MG63 (cell line): ENCODE results near the gene SSUH2. TPM values are rescaled to one million over a fixed set of nuclear protein-coding genes. Genes with fewer than 3 reads are reported as not detected.

Experiments
- DNase-seq: peaks from one replicate; pipeline ENCODE4 v3.0.0-alpha.2; 2020
- H3K27me3 ChIP-seq: fragments of 250-450 bp; sonication (Bioruptor Pico); 2 replicates; pipeline ENCODE4 v1.5.1; 2020; ENCODE audit warnings: mild to moderate bottlenecking, moderate library complexity
- H3K36me3 ChIP-seq: fragments of 250-450 bp; sonication (Bioruptor Pico); 2 replicates; pipeline ENCODE4 v1.5.1; 2020; ENCODE audit warnings: mild to moderate bottlenecking, moderate library complexity
- H3K4me3 ChIP-seq: fragments of 250-450 bp; sonication (Bioruptor Pico); 2 replicates; pipeline ENCODE4 v1.5.1; 2020; ENCODE audit warnings: mild to moderate bottlenecking, moderate library complexity
- H3K9me3 ChIP-seq: fragments of 250-450 bp; sonication (Bioruptor Pico); 2 replicates; pipeline ENCODE4 v1.5.1; 2020; ENCODE audit warnings: mild to moderate bottlenecking, moderate library complexity
- total RNA-seq: library from RNA; depleted of rRNA; stranded (reverse); fragments of >200 nt; shearing (Covaris generic); gene quantifications from 2 replicates; pipeline ENCODE4 v1.2.3, GENCODE V29; 2014; ENCODE audit warnings: low replicate concordance

SSUH2 gene
- total RNA-seq, 1 experiment from 2014 or later = not detected

- Histone ChIP-seq H3K4me3 (no peak overlapping the region), H3K36me3 (no peaks in the 10 kb centered on the region), H3K27me3 (no peaks in the 10 kb centered on the region), H3K9me3 (no peaks in the 10 kb centered on the region)
- DNase-seq = no peak
Measured at GRCh38 chr3:8649757-8650156, 5.2 kb upstream of the SSUH2 start.

- Histone ChIP-seq H3K9me3 (no peaks in the 10 kb centered on the region), H3K27me3 (no peaks in the 10 kb centered on the region), H3K4me3 (no peak overlapping the region), H3K36me3 (no peaks in the 10 kb centered on the region)
- DNase-seq = no peak
Measured at GRCh38 chr3:8648909-8649741, 4.5 kb upstream of the SSUH2 start.

GRCh38 chr3:8647137-8647985 is 2.8 kb upstream of the SSUH2 start:
- Histone ChIP-seq H3K9me3 (no peaks in the 10 kb centered on the region), H3K36me3 (no peaks in the 10 kb centered on the region), H3K27me3 (no peaks in the 10 kb centered on the region), H3K4me3 (no peak overlapping the region)
- no peak for DNase-seq

GRCh38 chr3:8646313-8646938 is 1.8 kb upstream of the SSUH2 start:
- Histone ChIP-seq H3K4me3 (no peak overlapping the region), H3K27me3 (no peaks in the 10 kb centered on the region), H3K9me3 (no peaks in the 10 kb centered on the region), H3K36me3 (no peaks in the 10 kb centered on the region)
- DNase-seq = no peak

- H3K9me3 ChIP-seq = no peaks in the 10 kb centered on the region
- no peaks in the 10 kb centered on the region for H3K27me3 ChIP-seq
- H3K36me3 ChIP-seq = no peaks in the 10 kb centered on the region
- no peak overlapping the region for H3K4me3 ChIP-seq
- DNase-seq = no peak
Measured at GRCh38 chr3:8645712-8646111, 1.1 kb upstream of the SSUH2 start.

- Histone ChIP-seq H3K9me3 (no peaks in the 10 kb centered on the region), H3K27me3 (no peaks in the 10 kb centered on the region), H3K4me3 (no peak overlapping the region), H3K36me3 (no peaks in the 10 kb centered on the region)
- no peak for DNase-seq
Measured at GRCh38 chr3:8643693-8644365, 769 bp downstream of the SSUH2 start.

- H3K4me3 ChIP-seq = no peak overlapping the region
- H3K36me3 ChIP-seq = no peaks in the 10 kb centered on the region
- DNase-seq = no peak
- no peaks in the 10 kb centered on the region for H3K27me3 ChIP-seq
- H3K9me3 ChIP-seq = no peaks in the 10 kb centered on the region
Measured at GRCh38 chr3:8642001-8642400, 2.6 kb downstream of the SSUH2 start.

- H3K9me3 ChIP-seq = no peaks in the 10 kb centered on the region
- no peak for DNase-seq
- no peaks in the 10 kb centered on the region for H3K36me3 ChIP-seq
- H3K4me3 ChIP-seq = no peak overlapping the region
- H3K27me3 ChIP-seq = no peaks in the 10 kb centered on the region
Measured at GRCh38 chr3:8641472-8641871, 3.1 kb downstream of the SSUH2 start.

- no peak for DNase-seq
- Histone ChIP-seq H3K36me3 (no peaks in the 10 kb centered on the region), H3K9me3 (no peaks in the 10 kb centered on the region), H3K4me3 (no peak overlapping the region), H3K27me3 (no peaks in the 10 kb centered on the region)
Measured at GRCh38 chr3:8640223-8640622, 4.4 kb downstream of the SSUH2 start.

GRCh38 chr3:8639659-8640000 is 5.0 kb downstream of the SSUH2 start:
- no peak overlapping the region for H3K4me3 ChIP-seq
- no peak for DNase-seq
- no peaks in the 10 kb centered on the region for H3K36me3 ChIP-seq
- H3K27me3 ChIP-seq = no peaks in the 10 kb centered on the region
- no peaks in the 10 kb centered on the region for H3K9me3 ChIP-seq

- Histone ChIP-seq H3K9me3 (no peaks in the 10 kb centered on the region), H3K27me3 (no peaks in the 10 kb centered on the region), H3K4me3 (no peak overlapping the region), H3K36me3 (no peaks in the 10 kb centered on the region)
- no peak for DNase-seq
Measured at GRCh38 chr3:8638994-8639658, 5.5 kb downstream of the SSUH2 start.

- Histone ChIP-seq H3K36me3 (no peaks in the 10 kb centered on the region), H3K9me3 (no peaks in the 10 kb centered on the region), H3K27me3 (no peaks in the 10 kb centered on the region), H3K4me3 (no peak overlapping the region)
- DNase-seq = no peak
Measured at GRCh38 chr3:8637348-8637747, 7.2 kb downstream of the SSUH2 start.

GRCh38 chr3:8635631-8636030 is 9.0 kb downstream of the SSUH2 start:
- Histone ChIP-seq H3K36me3 (no peaks in the 10 kb centered on the region), H3K4me3 (no peak overlapping the region), H3K9me3 (no peaks in the 10 kb centered on the region), H3K27me3 (no peaks in the 10 kb centered on the region)
- DNase-seq = no peak

- H3K36me3 ChIP-seq = no peaks in the 10 kb centered on the region
- H3K9me3 ChIP-seq = no peaks in the 10 kb centered on the region
- DNase-seq = no peak
- H3K27me3 ChIP-seq = no peaks in the 10 kb centered on the region
- H3K4me3 ChIP-seq = no peak overlapping the region
Measured at GRCh38 chr3:8635125-8635524, 9.5 kb downstream of the SSUH2 start.

GRCh38 chr3:8632402-8633237 is 12.0 kb downstream of the SSUH2 start:
- H3K4me3 ChIP-seq = no peak overlapping the region
- DNase-seq = no peak
- no peaks in the 10 kb centered on the region for H3K27me3 ChIP-seq
- H3K36me3 ChIP-seq = no peaks in the 10 kb centered on the region
- no peaks in the 10 kb centered on the region for H3K9me3 ChIP-seq

- Histone ChIP-seq H3K27me3 (no peaks in the 10 kb centered on the region), H3K9me3 (no peaks in the 10 kb centered on the region), H3K36me3 (no peaks in the 10 kb centered on the region), H3K4me3 (no peak overlapping the region)
- DNase-seq = no peak
Measured at GRCh38 chr3:8631661-8632060, 12.9 kb downstream of the SSUH2 start.
